SW480 (cell line): Measurements from ENCODE around the gene NDUFAB1.
A peak's percentile ranks its signal among the peaks of the same experiment; 100 is the strongest.
"Not testable (repeated sequence)": the region's sequence is repeated elsewhere in the genome, so short reads cannot be mapped to it uniquely, and the experiment has no call there.

Source experiments
- DNase-seq: peaks from one replicate; pipeline ENCODE4 v3.0.0-alpha.2; 2016; ENCODE audit warnings: low spot score

NDUFAB1 gene

GRCh38 chr16:23595951-23596720 is at the start of gene NDUFAB1:
Gene NDUFAB1, minus strand, starts transcription at chr16:23596316. Its CDS starts 26 bp downstream, at chr16:23596290.
- DNase-seq: peak; percentile 77

- no peak for DNase-seq
These were observed 46.2 kb upstream of the NDUFAB1 start for GRCh38 chr16:23642246-23642774.

DNA sequence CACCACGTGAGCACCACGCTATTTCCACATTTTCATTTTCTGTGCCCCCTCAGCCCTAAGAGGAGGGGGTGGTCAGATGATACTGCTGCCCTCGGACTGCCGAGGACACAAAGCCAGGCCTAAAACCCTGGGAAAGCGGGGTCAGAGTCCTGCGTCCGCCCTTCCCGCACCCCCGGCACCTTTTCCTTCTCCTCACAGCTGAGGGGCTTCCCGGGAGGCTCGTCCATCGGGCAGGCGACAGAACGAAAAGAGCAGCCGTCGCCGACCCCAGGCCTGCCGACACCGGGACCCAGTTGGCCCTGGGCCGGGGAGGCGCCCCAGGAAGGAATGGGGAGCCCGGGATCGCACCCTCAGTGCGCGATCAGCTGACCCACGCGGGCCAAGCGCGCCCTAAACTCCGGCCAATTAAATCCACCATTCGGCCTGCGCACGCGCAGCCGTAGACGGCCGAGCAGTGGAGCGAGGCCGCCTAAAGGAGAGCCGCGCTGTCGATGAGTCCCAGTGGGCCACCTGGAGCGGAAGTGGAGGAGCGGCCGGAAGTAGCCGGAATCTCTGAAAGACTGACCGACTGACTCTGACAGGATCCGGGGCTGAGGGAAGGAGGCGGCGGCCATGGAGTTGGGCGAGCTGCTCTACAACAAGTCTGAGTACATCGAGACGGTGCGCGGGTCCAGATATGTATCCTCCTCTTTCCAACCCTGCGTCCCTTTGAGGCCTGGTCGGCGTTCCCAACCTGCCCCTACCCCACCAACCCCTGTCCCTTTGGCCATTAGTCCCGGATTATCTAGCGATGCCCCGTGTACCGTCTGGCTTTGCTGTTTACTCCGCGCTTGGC is 45.0 kb upstream of the NDUFAB1 start, which contains the start of the genes DCTN5 and PALB2:
TSS of gene DCTN5 (plus strand) at position 536 of the 835 bp plus-strand sequence. CDS start at position 613, 77 bp downstream.
TSS of gene PALB2 (minus strand) at position 380 of the 835 bp plus-strand sequence. CDS start at position 227, 153 bp downstream.
- DNase-seq: peak; percentile 92

DNA sequence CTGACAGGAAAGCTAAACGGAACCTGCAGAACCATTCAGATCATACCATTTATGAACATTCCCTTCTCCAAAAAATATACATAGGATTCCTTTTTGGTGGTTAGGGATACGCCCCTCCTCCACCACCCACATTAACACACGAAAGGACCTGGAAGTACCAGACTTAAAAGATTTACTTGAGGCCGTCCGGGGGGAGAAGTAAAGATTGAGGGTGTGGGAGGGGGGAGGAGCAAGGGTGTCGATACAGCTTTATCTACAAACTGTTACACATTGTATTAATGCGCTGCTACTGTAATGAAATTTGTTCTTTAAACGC is 44.5 kb upstream of the NDUFAB1 start:
- DNase-seq: no peak

DNA sequence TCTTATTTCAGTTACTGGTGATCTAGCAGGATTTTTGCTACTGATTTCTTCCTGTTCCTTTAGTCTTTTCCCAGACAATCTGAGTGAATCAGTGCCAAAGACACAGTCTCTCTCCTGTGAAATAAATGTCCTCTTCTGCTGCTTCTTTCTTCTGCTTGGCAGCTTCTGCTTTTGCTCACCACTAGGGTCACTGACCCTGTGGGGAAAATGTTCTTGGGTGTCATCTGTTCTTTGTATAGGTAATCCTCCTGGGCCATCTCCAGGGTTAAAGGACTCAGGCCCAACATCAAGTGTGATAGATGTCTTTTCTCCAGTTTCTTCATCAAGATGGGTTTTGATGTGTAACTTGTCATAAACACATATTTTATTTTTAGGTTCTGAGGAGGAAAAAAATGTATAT is 39.8 kb upstream of the NDUFAB1 start:
- DNase-seq: no peak

GRCh38 chr16:23634461-23635036 is 38.4 kb upstream of the NDUFAB1 start:
- DNase-seq: no peak

- DNase-seq: not testable (repeated sequence)
These were observed 35.8 kb upstream of the NDUFAB1 start for GRCh38 chr16:23631874-23632273.

DNA sequence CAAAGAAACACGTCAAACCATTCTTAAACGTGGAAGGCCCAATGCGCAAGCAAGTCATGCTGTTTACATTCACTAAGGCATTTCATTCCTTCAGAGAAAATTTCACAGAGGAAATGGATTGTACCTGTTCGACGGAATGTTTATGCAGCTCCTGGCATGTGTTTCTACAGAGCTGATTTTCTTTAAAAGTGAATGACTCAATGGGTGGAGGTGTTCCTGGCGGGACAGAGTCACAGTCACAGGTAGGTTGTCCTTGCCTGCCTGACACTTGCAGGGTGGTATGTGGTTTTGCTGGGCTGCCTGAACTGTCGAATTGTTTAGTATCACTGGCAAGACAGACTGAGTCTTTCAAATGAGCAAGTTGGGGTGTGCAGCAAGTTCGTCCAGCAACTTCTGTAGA is 33.4 kb upstream of the NDUFAB1 start:
- no peak for DNase-seq

GRCh38 chr16:23624092-23624491 is 28.0 kb upstream of the NDUFAB1 start:
- no peak for DNase-seq

- DNase-seq: no peak
These were observed 19.7 kb upstream of the NDUFAB1 start for GRCh38 chr16:23615805-23616204.

DNA sequence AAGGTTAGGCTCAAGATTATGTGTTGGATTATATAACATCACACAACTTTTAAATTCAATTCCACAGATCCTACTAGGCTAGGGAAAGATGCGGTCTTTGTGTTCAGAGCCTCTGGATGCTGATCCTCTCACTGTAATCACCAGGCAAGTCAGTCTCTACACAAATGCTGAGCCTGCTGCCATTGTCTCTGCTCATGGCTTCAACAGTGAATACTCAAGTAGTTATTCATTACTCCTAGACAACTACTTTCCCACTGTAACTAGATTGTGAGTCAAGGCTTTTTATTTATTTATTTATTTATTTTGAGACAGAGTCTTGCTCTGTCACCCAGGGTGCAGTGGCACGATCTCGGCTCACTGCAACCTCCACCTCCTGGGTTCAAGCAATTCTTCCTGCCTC is 15.8 kb upstream of the NDUFAB1 start:
- DNase-seq: no peak

GRCh38 chr16:23610905-23611304 is 14.8 kb upstream of the NDUFAB1 start:
- DNase-seq: not testable (repeated sequence)

- DNase-seq: no peak
These were observed 13.8 kb upstream of the NDUFAB1 start for GRCh38 chr16:23609929-23610328.

GRCh38 chr16:23608194-23608593 is 12.1 kb upstream of the NDUFAB1 start:
- DNase-seq: no peak

- no peak for DNase-seq
These were observed 11.6 kb upstream of the NDUFAB1 start for GRCh38 chr16:23607726-23608125.

- peak; percentile 46 for DNase-seq
These were observed 1.1 kb upstream of the NDUFAB1 start for GRCh38 chr16:23597003-23597756.

- no peak for DNase-seq
These were observed 718 bp downstream of the NDUFAB1 start for GRCh38 chr16:23595246-23595950.

GRCh38 chr16:23594186-23594585 is 1.9 kb downstream of the NDUFAB1 start:
- no peak for DNase-seq

DNA sequence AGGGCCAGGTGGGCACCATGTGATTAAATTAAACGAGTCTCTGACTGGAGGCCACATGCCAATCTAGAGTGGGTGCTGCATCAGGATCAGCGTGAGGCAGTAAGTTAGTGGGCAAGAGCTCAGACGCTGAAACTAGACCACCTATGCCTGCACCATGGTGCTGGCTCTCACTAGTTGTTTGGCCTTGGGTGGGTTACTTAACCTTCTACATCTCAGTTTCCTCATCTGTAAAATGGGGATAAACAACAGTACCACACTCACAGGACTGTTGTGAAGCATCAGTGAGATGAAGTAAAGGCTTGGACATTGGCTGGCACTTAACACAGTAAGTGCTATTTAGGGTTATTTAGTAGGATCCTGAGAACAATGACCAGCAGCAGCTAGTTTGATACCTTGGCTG is 5.9 kb downstream of the NDUFAB1 start:
- DNase-seq: no peak

- DNase-seq: no peak
These were observed 8.4 kb downstream of the NDUFAB1 start for GRCh38 chr16:23587726-23588125.
